ENCODE results near the gene HYCC2.
"Not testable (repeated sequence)": the region's sequence is repeated elsewhere in the genome, so short reads cannot be mapped to it uniquely, and the experiment has no call there.

Gene HYCC2

DNA sequence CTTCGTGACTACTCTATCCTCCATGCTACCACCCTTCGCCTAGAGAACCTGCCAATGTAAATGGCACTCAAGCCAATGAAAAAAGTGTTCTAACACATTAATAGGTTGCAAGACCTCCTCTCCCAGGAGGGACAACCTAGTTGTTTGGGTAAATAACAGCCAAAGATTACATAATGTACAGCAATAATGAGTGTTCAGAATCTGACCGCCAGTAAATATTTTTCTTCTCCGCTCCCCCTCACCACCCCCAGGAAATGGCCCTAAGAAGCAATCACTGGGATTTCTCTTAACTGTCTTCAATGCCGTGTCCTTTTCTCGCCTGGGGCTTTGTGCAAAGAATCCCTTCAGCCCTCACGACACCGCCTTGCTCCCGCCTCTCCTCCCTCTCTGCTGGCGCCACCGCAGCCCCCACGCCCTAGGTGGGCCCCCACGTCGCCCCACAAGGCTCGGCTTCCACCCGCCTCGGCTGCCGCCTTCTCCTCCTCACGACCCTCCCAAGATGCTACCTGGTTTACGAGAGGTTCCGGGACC is 458 bp downstream of the HYCC2 start:
- no peak for DNase-seq

DNA sequence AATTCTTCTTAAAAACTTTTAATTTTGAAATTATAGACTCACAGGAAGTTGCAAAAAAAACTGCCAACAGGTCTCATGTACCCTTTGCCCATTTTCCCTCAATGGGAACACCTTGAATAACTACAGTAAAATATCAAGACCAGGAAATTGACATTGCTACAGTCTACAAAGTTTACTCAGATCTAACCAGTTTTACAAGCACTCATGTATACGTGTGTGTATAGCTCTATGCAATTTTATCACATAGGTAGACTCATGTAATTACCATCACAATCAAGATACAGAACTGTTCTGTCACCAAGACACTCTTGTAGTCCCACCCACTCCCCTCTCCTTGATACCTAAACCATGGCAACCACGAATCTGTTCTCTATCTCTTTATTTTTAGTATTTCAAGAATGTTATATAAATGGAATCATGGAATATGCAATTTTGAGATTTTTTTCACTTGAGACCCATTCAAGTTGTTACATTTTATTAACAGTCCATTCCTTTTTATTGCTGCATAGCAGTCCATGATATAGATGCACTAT is 6.6 kb downstream of the HYCC2 start:
- DNase-seq, result no peak

DNA sequence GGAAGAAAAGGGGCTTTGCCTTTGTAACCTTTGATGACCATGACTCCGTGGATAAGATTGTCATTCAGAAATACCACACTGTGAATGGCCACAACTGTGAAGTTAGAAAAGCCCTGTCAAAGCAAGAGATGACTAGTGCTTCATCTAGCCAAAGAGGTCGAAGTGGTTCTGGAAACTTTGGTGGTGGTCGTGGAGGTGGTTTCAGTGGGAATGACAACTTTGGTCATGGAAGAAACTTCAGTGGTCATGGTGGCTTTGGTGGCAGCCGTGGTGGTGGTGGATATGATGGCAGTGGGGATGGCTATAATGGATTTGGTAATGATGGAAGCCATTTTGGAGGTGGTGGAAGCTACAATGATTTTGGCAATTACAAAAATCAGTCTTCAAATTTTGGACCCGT is 8.0 kb downstream of the HYCC2 start:
- DNase-seq, result not testable (repeated sequence)

DNA sequence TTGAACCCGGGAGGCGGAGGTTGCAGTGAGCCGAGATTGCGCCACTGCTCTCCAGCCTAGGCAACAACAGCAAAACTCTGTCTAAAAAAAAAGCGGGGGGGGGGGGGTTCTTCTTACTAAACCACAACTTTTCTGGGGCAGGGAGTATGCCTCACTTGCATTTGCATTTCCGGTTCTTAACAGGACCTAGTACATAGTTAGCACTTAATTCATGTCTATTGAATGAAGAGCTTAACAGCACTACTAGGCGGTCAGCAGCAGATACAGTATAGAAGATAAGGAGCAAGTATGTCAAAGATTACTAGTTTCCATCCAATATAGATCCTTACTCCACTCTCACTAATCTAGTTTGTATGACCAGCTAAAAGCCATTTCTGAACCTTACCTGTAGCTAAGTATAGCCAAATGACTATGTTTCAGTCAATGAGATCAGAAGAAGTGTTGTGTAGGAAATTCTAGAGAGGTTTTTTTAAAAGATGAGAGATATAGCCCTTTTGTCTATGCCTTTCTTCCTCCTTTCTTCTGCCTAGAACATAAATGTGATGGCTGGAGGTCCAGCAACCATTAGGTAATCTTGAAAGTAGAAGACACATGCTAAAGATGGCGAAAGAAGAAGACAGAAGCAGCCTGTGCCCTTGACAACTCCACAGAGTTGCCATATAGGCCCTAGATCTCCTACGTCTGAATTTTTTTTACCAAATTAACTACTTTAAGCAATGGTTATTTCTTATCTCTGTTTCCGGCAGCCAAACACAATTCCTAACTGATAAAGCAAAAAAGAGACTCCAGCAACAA is 11.3 kb downstream of the HYCC2 start:
- no peak for DNase-seq

DNA sequence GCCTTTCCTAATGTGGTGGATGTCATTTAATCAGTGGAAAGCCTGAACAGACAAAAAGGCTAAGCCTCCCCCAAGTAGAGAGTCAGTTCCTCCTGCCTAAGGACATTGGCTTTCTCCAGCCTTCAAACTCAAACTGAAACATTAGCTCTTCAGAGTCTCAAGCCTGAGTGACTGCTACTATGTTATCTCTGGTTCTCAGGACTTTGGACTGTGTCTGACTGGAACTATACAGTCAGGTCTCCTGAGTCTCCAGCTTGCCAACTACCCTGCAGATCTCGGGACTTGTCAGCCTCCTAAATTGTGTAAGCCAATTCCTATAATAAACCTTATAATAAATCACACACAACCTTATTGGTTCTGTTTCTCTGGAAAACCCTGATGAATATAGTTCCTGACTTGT is 12.6 kb downstream of the HYCC2 start:
- DNase-seq, result no peak

DNA sequence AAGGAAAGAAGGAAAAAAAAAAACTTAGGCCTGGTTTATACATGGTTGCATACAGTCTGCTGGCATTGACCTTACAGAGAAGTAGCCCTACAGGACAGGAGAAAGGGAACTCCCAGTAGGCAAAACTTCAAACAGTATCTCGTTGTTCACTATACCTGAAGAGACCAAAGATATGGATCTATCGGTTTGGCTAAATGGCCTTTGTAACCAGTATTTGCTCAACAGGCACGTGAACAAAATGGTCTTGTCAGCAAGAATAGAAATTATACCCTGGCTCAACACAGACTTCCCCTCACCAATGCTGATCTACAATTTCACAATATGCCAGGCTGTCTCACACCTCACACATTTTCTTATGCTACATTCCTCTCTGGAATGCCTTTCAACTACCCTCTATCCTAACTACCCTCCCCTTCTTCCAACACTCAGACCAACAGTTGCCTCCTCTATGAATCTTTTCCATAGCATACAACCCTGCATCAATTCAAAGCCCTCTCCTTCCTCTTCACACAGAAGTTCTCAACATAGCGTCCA is 13.7 kb downstream of the HYCC2 start:
- no peak for DNase-seq

DNA sequence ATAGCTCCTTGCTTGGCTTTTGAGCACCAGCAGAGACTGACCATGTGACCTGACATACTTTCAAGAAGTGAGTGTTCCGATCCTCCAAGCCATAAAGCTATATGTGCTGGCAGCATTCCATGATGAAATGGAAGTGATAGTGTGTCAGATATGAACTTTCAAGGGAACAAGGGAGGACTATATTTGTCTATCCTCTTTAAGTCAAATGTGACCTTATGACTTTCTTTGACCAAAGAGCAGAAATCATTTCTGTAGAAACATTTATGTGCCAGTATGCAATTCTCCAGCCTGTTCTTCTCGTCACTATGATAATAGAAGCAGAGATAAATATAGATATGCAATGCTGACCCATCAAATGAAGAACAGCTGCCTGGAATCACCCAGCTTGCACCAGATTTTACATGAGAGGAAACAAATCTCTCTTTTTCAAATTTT is 14.4 kb downstream of the HYCC2 start:
- no peak for DNase-seq

DNA sequence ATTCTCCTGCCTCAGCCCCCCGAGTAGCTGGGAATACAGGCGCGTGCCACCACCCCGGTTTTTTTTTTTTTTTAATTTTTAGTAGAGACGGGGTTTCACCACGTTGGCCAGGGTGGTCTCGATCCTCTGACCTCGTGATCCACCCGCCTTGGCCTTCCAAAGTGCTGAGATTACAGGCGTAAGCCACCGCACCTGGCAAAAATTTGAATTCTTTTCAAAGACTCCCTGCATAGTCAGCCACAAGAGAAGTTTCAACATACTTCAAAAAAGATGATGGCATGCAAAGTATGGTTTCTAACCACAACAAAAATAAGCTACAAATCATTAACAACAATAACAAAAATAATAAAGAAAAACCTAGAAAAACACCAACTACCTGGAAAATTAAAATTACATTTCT is 22.0 kb downstream of the HYCC2 start:
- no peak for DNase-seq

DNA sequence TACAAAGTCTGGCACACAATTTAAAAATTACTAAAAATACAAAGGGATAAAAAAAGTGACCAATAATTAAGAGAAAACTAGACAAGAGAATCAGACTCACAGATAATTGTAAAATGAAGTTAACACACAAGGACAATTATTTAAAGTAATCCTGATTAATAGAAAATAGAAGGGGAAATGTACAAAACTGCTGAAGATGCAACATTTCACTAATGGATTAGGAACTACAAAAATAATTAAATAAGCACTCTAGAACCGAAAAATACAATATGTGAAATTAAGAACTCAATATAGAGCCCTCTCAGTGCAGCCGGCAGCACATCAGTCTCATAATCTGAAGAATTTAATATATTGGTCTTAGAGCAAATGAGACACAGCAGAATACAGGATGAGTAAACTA is 24.6 kb downstream of the HYCC2 start:
- DNase-seq, result no peak

DNA sequence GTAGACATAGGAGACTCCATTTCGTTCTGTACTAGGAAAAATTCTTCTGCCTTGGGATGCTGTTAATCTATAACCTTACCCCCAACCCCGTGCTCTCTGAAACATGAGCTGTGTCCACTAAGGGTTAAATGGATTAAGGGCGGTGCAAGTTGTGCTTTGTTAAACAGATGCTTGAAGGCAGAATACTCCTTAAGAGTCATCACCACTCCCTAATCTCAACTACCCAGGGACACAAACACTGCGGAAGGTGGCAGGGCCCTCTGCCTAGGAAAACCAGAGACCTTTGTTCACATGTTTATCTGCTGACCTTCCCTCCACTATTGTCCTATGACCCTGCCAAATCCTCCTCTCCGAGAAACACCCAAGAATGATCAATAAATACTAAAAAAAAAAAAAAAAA is 28.4 kb downstream of the HYCC2 start:
- DNase-seq, result not testable (repeated sequence)

DNA sequence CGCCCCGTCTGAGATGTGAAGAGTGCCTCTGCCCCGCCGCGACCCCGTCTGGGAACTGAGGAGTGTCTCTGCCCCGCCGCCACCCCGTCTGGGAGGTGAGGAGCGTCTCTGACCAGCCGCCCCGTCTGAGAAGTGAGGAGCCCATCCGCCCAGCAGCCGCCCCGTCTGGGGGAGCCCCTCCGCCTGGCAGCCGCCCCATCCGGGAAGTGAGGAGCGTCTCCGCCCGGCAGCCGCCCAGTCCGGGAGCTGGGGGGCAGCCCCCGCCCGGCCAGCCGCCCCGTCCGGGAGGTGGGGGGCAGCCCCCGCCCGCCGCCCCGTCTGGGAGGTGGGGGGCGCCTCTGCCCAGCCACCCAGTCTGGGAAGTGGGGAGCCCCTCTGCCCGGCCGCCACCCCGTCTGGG is 29.0 kb downstream of the HYCC2 start:
- DNase-seq, result not testable (repeated sequence)

DNA sequence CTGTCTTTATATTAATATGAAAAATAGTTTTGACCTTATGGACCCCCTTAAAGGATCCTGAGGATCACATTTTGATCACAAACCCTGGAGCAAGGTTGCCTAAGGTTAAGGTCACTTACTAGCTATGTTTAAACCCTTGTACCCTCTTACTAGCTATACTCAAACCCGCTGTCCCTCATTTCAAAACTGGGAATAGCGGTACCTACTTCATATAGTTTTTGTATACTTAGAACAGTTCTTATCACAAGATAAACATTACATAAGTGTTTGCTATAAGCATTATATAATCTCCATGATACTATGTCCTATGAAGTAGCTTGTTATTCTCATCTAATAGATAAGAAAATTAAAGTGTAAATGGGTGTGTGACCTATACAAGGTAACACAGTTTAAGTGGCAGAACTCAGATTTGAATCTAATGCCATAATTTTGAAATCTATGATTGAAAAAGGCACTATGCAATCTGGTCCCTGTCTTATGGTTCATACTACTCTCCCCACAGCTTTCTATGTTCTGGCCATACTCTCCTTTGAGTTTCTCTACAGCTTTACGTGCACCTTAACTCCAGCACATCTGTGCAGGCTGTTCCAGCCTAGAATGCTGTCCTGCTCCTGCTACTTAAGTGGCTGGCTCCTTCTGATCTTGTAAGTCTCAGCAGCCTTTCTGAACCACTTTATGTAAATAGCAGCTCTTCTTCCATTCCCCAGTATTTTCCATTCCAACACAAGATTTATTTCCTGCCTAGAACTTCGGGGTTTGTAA is 30.4 kb downstream of the HYCC2 start:
- no peak for DNase-seq

DNA sequence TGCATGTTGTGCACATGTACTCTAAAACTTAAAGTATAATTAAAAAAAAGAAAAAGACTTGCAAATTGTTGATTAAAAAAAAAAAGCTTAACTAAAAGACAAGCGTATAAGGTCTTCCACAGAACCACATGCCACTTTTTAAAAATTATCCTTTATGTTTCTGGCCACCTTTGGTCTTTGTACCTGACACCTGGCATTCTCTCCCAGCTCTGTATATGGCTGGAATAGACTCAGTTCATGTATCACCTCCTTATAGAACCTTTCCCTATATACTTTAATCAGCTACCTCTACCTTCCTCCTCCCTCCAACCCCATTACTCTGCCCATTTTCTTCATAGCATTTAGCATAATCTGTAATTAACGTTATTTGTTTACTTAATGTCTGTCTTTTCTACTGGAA is 32.6 kb downstream of the HYCC2 start:
- no peak for DNase-seq

DNA sequence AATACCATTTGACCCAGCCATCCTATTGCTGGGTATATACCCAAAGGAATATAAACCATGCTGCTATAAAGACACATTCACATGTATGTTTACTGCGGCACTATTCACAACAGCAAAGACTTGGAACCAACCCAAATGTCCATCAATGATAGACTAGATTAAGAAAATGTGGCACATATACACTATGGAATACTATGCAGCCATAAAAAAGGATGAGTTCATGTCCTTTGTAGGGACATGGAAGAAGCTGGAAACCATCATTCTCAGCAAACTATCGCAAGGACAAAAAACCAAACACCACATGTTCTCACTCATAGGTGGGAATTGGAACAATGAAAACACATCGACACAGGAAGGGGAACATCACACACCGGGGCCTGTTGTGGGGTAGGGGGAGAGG is 33.1 kb downstream of the HYCC2 start:
- DNase-seq, result not testable (repeated sequence)

DNA sequence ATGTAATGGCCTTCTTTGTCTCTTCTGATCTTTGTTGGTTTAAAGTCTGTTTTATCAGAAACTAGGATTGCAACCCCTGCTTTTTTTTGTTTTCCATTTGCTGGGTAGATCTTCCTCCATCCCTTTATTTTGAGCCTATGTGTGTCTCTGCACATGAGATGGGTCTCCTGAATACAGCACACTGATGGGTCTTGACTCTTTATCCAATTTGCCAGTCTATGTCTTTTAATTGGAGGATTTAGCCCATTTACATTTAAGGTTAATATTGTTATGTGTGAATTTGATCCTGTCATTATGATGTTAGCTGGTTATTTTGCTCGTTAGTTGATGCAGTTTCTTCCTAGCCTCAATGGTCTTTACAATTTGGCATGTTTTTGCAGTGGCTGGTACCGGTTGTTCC is 37.1 kb downstream of the HYCC2 start:
- DNase-seq, result not testable (repeated sequence)

DNA sequence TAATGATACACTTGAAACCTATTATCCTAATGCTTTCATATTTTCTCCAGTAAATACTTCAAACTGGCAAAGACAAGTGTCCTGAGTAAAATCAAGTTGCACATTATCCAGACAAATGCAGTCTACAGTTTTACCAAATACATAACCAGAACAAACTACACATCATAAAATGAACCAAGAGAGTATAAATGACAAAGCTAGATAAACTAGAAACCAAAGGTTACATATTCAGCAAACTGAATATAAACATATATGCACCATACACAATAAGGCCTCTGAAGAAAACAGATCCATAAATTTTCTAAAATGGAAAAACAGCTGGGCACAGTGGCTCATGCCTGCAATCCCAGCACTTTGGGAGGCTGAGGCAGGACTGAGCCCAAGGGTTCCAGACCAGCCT is 47.0 kb downstream of the HYCC2 start:
- no peak for DNase-seq

DNA sequence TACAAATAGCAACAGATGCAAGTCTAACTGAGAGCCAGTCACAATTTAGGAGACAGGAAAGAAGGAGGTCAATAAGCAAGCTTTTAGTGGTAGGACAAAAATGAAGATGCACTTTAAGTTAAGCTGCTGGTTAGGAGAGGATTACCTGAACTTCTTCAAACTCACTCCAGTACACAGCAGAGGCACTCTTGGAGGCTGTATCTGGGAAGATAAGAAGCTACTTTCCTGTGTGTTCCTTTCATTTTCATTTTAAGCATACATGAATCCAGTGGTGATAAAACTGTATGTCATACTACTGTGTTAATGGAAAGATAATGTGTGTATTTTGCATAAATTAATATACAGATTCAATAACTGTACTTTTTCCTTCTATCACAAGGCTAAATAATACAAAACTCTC is 49.6 kb downstream of the HYCC2 start:
- DNase-seq, result no peak

Measured in effector CD8-positive, alpha-beta T cell (primary cell).